Tongue (tissue), 2 donors: ENCODE results near the gene GAK. TPM values are rescaled to one million over a fixed set of nuclear protein-coding genes. Genes with fewer than 3 reads are reported as not detected.
"Not testable (repeated sequence)": the region's sequence is repeated elsewhere in the genome, so short reads cannot be mapped to it uniquely, and the experiment has no call there.

ENCODE experiments used
- DNase-seq: peaks from one replicate; pipeline ENCODE4 v3.0.0-alpha.2; 2015
- total RNA-seq: library from RNA; depleted of rRNA; stranded (reverse); fragments of >200 nt; gene quantifications from one replicate; pipeline ENCODE4 v1.2.3, GENCODE V29; 2014

GAK gene
- total RNA-seq, 1 donor from 2014 or later = 46.7 TPM

GRCh38 chr4:808860-809570, 123.1 kb downstream of the GAK start:
- DNase-seq = no peak

GRCh38 chr4:807792-808191, 124.3 kb downstream of the GAK start:
- no peak for DNase-seq

- not testable (repeated sequence) for DNase-seq
These were observed 125.1 kb downstream of the GAK start for GRCh38 chr4:806979-807378.

GRCh38 chr4:804804-805203, 127.3 kb downstream of the GAK start:
- no peak for DNase-seq

- DNase-seq = no peak
These were observed 128.2 kb downstream of the GAK start for GRCh38 chr4:803884-804283.

- no peak for DNase-seq
These were observed 130.5 kb downstream of the GAK start for GRCh38 chr4:801436-802124.

Other genes with a start within 250 kb of the GAK start
- gene SLC49A3, start 243.2 kb downstream of the GAK start, total RNA-seq = 3.7 TPM
- gene PCGF3, start 226.5 kb downstream of the GAK start, total RNA-seq = 62.0 TPM
- not detected for gene CPLX1, start 106.2 kb downstream of the GAK start, total RNA-seq
- 16.7 TPM for gene TMEM175, start 144 bp upstream of the GAK start, total RNA-seq
- 8.6 TPM for gene DGKQ, start 41.3 kb upstream of the GAK start, total RNA-seq
- gene IDUA, start 54.7 kb upstream of the GAK start, total RNA-seq = 10.2 TPM
- 0.31 TPM for gene SLC26A1, start 61.1 kb upstream of the GAK start, total RNA-seq
- 68.3 TPM for gene FGFRL1, start 79.3 kb upstream of the GAK start, total RNA-seq
- gene RNF212, start 181.2 kb upstream of the GAK start, total RNA-seq = 4.0 TPM
- gene SPON2, start 240.3 kb upstream of the GAK start, total RNA-seq = 517 TPM